Left hindlimb (tissue), 1 donor: ENCODE measurements around the gene GLDN.
A peak's percentile ranks its signal among the peaks of the same experiment; 100 is the strongest.

ENCODE experiments used
- DNase-seq: peaks from one replicate; pipeline ENCODE4 v3.0.0-alpha.2; 2018

The GLDN gene

DNA sequence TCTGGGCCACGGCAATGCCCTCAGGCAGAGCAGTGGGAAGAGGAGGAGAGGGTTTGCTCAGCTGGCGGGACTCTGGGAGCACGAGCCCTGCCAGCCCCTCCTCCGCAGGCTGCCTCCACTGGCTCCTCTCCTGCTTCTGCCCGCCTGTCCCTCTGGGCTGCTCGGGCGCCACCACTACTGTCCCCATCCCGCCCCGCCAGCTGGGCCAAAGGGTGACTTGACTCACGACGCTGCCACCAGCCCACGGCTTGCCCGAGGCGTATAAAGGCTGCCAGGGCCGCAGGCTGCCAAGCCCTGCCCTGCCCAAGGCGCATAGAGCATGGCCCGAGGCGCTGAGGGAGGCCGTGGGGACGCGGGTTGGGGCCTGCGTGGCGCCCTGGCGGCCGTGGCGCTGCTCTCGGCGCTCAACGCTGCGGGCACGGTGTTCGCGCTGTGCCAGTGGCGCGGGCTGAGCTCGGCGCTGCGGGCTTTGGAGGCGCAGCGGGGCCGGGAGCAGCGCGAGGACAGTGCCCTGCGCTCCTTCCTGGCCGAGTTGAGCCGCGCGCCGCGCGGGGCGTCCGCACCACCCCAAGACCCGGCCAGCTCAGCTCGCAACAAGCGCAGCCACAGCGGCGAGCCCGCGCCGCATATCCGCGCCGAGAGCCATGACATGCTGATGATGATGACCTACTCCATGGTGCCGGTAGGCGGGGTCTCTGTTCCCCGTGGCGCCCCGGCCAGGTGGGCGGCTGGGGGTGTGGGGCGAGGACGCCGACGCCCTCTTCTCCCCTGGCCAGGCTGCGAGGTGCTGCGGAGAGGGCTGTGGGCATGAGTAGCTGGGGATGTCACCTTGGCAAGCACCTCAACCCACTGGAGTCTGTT is at the start of gene GLDN:
Gene GLDN (plus strand): TSS at position 290 of the 861 bp plus-strand sequence. CDS start 30 bp downstream, at position 320.
- peak; percentile 51 for DNase-seq

DNA sequence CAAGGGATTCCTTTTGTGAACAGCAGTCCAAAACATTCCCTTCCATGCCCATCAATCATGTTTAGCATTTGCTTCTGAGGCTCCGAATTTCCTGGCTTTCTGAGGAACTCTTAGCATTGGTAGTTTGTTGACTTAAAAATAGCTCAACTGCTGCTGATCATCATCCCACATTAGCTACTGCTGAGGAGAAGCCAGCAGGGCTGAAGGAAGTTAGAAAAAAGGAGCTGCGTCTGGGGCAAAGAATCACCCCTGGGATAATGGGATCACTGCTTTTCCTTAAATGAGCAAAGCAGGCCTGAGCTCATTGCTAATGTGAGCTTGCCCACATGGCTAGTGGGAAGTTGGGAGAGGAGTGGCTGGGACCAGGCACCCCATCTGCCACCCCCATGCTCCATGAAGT is 42.8 kb upstream of the GLDN start:
- no peak for DNase-seq

DNA sequence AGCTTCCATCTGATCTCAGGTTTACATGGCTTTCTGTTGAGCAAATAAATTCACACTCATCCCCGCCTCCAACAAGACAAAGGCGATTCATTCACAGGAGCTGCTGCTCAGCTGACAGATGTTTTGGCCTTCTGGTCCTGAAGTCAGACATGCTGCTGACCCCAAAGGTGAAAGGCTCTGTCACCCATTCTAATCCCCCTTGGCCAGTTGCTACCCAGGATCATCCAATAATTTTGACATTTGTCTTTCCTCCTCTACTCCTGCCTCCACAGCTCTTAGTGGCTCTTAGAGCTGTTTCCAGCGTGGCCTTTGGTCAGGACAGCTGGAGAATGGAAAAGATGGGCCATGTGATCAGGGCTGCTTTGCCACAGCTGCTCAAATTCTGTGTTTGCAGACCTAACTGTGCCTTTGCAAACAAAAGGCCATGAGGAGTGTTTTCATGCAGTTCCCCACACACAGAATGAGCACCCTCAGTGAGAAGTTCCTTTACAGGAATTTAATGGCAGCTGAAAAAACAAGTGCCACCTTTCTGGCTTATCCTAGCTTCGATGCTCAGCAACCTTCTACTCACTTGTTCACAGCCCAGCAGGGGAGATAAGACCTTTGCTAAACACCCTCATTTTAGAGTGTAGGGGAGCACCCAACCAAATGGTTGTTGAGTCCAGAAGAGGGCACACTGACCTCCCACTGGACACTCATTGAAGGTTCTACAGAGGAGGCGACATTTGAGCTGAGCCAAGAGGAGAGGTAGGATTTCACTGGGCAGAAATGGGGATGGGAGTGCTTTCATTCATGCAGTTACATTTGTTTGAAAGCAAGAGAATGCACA is 42.1 kb upstream of the GLDN start:
- no peak for DNase-seq

DNA sequence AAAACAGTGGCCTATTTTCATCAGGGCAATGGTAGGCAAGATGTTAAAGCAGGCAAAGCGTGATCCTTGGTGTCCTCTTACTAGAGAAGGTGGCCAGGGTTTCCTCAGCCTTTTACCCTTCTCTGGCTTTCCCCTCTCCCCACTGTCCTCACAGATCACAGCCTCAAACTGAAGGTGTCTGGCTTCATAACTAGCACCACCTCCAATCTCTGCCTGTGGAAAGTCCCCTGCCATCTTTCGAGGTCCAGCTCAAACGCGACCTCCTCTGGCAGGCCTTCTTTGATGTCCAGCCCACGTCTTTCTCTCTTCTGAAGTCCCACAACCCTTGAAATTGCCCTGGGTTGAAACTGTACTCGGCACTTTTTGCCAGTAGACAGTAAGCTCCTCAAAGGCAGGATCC is 39.0 kb upstream of the GLDN start:
- no peak for DNase-seq

DNA sequence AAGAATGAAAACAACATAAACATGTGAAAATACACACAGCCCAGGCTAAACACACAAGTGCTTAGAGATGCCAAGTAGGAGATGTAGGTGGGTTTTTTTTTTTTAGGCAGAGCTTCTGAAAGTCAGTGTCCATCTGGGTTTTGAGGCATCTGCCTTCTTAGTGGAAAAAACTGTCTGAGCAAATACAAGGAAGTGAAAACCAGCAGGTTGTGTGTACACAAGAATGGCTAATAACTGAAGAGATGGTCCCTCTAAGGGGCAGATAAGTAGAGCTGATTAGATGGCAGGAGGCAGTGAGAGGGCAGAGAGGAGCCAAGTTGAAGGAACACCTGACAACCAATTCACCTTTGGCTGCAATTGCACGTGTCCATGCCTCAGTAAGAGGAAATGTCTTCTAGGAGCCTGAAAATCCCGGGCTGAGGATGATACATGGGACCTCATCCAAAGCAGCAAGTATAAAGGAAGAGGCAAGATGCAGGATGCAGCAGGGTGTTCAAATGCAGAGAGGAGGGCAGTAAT is 37.9 kb upstream of the GLDN start:
- DNase-seq = no peak

DNA sequence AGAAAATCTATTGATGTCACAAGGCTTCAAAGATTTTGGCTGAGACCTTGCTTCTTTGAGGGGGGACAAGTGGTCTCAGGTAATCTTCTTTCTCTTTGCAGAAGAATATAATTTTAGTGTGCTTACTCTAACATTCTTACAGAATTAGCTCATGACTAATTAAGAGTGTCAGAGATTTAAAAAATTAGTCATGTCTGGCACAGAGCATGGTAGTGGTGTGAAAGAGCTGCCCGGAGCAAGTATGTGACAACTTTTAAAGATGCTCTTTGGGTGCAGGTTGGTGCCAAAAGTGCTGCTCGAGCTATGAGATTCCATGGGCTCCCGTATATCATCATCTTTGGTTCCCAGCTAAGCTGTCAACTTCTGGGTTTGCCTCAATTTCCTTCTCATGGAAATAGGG is 34.1 kb upstream of the GLDN start:
- DNase-seq = no peak

DNA sequence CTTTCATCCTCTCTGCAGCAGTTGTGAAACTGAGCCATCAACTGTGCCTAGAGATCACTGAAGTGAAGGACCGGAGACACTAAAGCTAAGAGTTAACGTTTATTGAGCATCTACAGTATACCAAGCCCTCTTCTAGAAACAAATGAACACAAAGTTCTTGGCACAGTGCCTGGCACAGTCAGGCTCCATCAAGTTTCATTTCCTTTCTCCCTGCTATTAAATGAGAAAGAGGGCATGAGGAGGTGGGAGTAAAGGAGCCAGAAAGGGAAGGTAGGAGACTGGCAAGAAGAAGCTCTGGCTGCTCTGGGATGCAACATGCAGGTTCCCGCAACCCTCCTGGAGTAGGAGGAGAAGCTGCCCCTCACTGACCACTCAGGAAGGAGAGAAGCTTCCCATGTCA is 33.6 kb upstream of the GLDN start:
- DNase-seq = no peak

DNA sequence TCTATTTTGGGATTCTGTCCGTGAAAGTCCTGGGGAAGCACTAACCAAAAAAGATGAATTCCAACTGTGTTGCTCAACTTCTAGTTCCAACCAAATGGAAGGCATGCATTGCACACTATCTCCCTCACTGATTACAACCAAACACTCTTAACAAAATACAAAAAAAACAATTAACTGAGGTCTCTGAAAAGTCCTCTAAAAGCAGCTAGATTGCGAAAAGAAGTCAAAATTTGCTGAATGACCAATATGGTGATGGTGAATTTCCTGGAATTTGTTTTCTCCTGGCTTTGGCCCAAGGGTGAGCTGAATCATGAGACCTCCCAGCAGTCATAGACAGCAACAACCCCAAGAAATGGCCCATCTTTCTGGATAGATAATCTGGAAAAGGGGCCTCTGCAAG is 31.4 kb upstream of the GLDN start:
- no peak for DNase-seq

DNA sequence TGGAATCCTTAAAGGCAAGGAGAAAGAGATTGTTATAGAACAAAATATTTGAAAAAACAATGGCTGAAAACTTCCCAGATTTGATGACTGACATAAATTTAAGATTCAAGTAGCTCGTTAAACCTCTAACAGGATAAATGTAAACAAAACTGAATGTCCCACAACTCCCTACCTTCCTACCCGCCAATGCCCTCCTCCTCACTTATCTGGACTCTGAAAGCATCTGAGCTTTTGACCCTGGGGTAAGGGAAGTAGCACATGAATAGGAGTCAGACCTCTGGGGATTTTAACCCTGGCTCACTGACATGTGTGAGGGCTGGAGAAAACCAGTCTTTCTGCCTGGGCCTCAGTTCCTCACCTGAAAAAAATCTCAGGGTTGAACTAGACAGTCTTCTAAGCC is 29.9 kb upstream of the GLDN start:
- DNase-seq = no peak

DNA sequence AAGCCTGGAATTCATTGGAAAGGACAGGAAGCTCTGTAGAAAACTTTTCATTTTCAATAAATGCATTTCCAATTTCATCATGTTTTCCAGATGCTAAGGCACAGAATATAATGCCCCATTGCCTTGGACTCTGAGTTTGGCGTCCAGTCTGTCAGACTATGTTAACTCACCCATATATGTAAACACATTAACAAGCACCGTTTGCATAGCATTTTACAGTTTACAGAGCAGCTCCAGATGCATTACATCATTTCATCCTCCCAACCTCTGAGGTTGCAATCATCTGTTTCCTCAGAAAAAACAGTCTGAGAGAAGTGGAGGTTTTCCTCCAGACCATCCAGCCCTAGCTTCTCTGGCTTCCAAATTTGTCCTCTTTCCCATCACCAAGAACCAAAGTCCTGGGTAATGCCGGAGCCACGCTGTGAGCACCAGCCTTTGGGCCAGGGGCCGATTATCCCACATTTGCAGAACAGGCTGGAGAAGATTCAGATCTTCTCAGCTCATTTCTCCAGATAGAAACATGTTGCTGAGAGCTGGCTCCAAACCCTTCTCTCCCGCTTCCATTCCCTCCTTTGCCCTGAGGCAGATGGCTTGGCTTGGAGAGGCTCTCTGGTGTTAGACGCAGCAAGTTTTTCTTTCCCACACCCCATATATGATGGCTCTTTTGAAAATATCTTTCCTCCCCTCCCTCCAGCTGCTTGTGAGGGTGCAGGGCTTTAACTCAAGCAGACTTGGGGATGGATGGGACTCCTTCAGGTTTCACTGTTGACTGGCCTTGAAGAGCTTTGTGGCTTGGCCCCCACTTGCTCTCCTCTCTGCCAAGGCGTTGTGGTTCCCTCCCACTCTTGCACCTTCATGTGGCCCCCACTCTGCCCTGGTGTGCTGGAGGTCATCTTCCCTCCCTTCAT is 29.0 kb upstream of the GLDN start:
- no peak for DNase-seq

DNA sequence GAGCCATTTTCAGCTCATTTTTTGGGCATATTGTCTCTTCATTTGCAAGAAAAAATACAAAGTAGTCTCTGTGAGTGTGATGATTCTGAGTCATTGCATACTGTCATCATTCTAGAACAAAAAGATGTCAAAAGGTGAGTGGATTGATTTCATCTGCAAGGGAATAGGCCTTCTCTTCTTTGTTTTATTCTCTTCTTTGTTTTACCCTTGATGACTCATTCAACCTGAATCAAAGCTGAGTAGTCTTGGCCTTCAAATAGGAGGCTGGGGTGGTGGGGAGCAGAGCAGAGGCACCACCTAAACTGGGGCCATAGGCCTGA is 28.4 kb upstream of the GLDN start:
- no peak for DNase-seq

DNA sequence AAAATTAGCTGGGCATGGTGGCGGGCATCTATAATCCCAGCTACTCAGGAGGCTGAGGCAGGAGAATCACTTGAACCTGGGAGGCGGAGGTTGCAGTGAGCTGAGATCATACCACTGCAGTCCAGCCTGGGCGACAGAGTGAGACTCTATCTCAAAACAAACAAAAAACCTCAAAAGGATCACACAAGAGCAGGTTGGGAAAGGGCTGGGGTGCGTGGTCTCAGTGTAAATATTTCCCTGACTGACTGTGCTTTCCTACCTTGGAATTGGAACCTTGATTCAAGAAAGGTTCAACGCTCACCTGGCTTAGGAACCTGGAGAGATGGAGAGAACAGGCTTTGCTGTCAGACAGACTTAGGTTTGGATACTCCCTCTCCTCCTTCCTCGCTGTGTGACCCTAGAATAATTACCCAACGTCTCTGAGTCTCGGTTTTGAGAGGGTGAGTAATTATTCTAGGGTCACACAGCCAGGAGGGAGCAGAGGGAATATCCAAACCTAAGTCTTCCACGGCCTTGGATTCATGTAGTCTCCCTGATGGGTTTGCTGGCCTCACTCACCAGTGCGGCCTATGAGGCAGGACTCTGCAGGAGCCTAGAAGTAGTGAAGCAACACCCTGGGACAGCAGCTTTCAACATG is 27.7 kb upstream of the GLDN start:
- no peak for DNase-seq

DNA sequence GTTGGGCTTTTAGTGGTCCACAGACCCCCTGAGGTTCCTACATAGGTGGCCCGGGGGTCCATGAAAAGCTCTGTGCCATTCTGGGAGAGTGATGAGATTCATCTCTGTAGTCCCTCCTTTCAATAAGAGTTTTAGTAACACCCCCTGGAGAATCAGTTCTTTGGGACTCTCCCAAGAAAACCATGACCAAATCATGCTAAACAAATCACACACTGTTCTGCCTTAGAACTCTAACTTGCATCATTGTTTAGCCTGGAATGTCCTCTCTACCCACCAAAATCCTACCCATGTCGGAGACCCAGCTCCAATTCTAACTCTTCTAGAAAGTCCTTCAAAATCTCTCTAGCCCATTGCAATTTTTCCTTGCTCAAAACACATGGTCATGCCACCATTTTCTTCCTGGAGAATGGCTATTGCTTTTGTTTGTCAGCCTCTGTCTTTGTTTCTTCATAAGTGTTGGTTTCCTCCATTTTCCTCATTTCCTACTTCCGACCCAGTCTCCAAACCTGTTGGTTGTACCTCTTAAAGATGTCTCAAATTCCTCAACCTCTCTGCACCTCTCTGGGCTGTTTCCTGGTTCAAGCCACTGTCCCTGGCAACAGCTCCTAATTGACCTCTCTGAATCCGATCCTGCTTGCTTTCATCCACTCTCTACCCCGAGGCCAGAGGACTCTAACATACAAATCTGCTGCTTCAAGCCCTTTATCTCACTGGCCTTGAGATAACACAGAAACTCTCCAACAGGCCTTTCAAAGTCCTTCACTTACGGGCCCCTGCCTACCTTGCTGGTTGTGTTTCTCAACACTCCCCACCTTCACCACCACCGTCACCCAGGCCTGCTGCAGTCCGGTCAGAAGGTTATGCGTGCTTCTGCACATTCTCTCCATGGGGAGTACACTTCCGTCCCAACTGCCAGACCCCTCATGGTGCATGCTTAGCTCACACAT is 26.8 kb upstream of the GLDN start:
- DNase-seq = no peak

DNA sequence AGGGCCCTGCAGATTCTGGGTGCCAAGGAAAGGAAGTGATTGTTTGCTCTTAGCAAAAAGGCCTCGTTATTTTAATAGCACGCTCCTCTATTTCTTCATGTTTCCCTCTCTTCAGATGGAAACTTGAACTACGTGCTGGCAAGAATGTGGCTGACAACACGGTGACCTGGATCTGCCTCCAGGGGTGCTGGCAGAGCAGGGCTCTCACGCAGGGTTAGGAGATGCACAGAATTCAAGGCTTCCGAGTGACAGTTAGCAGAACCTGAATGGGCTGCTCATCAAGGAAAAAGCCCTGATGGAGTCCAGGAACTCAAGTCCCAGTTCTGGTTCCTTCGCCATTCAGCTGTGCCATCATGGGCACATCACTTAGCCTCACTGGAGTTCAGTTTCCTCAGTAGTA is 25.7 kb upstream of the GLDN start:
- DNase-seq = no peak

DNA sequence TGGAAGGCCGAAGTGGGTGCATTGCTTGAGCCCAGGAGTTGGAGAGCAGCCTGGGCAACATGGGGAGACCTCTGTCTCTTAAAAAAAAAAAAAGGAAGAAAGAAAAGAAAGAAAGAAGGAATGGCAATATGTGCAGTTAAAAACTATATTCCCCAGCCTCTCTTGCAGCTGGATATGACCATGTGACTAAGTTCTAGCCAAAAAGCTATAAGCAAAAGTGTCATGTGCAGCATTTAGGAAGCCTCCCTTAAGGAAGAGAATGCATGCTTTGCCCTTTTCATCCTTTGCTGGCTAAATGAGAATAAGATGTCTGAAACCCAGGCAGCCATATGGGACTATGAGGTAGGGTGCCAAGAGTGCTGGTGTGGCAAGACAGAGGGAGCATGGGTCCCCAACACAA is 24.8 kb upstream of the GLDN start:
- DNase-seq = no peak

DNA sequence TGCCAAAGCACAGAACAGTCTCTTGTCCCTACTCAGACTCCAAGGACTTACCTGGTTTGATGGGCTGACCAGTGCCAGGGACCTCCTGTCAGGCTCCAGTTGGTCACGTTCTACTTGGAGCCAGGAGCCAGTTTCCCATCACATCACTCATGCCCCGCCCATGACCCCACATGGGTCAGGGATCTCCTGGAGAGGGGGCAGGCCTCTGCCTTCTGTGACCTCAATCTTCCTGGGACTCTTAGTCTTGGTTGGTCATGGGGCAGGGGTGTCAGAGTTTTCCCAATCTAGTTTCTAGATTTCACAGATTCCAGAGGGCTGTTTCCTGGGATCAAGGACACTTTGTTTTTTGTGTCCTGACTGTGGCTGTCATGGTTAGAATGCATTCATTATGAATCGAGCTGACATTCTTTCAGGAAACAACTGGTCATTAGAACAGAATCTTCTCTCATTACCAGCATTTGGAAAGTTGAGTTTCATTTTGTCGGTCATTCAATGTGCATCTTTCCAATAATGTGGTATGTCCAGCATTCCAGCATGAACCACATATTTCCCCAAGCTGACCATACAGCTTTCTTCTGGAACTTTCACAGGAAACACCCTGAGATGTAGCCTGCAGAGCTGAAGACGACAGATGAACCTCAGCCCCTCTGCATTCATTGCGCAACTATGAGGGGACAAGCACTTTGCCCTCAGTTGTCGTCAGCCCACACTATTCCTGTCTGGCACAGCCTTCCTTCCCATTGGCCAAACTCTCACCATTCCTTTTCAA is 22.9 kb upstream of the GLDN start:
- DNase-seq = no peak

DNA sequence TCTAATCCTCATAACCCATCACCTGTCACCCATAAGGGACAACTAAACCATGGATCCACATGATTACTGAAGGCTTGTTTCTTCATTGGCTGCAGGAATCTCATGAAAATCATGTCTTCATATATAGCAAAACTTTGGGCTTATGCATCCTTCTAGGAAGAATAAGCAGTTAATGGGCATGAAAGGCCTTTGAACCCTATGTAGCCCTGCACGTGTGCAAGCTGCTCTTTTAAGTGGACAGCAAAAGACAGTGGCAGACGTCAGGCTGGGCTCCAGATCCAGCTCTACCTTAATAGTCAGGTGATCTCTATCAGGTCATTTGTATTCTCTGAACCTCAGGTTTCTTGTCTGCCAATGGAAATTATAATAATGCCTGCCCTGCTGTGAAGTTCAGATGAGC is 21.9 kb upstream of the GLDN start:
- no peak for DNase-seq

DNA sequence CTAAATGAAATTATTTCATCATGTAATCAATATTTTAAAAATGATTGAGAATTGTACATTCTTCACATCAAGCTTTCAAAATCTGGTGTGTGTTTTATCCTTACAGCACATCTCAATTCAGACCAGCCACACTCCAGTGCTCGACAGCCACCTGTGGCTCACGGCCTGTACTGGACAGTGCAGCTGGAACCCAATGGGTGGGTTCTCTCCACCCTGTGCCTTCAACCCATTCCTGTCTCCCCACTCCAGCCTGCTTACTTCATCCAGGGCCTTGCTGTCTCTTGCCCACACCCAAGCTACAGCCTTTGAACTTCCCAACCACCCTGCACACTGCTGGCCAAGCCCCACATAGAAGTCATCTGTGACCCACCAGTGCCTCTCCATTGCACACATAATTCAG is 20.6 kb upstream of the GLDN start:
- DNase-seq = no peak

DNA sequence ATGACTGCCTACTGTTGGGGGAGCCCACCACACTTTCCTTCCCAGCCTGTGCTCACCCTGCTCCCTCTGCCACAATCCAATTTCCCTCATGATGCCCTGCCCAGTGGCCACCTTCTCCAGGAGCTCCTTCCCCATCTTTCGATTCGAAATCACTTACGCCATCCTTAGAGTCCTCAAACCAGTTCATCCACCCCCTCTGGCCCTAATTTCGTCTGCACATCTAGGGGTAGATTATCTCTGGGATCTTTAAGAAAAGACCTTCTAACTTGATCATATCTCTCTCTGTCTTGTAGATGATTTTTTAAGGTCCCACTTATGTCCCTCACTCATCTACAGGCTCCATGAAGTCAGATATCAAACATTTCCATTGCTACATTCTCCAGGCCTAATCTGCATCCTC is 20.1 kb upstream of the GLDN start:
- no peak for DNase-seq

DNA sequence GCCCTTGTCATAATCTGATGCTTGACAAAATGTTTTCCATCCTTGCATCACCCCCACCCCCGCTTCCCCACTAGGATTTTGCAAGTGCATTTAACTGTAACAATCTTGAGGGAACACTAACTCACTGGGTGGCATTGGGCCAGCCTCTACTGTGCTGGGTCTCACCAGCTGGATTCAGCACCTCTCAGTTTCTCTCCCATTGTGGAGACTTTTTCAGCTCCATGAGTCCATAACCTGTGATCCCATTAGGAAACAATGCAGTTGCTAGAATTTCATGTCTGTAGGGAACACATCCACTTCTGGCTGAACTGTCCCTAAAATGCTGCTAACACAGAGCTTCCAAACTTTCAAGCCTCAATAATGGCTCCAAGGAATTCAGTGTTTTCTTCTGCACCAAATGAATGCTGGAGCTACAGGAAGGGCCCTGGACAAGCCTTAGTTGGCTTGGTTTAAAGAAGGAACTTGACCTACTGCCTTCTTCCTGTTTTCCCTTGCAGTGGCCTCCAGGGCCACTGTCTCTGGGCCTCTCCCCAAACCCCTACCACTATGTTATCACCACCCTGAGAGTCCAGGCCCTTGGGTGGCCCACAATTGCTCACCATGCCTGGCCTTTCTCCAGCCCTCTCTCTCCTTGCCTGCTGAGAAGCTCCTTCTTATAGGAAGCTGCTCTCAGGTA is 18.7 kb upstream of the GLDN start:
- peak; percentile 42 for DNase-seq
